ENCODE results near the gene PACSIN1.

- TF ChIP-seq CTCF (optimal IDR thresholded peaks at IDR 0.05 in 1 of 3, IDR thresholded peaks at IDR 0.05 in 1 of 3, conservative IDR thresholded peaks at IDR 0.05 in 1 of 3; ENCODE audit: extremely low read depth in 1 of 3, insufficient read depth in 2 of 3, low read length in 3 of 3) (no peak), EZH2 (IDR thresholded peaks at IDR 0.05; ENCODE audit: low read length) (no peak)
Observed at GRCh38 chr6:34517461-34517881, 51.6 kb downstream of the PACSIN1 start.

Data from keratinocyte (primary cell).